Measurements from ENCODE around the gene TMEM182. TPM values are rescaled to one million over a fixed set of nuclear protein-coding genes. Genes with fewer than 3 reads are reported as not detected.

The TMEM182 gene
- total RNA-seq, 4 donors from 2014 or later: 0.66 to 1.2 (median 0.80) TPM

GRCh38 chr2:102792568-102793208 lies 30.9 kb downstream of the TMEM182 start:
- TF ChIP-seq POLR2A (IDR thresholded peaks at IDR 0.05) (no peak), EP300 (IDR thresholded peaks at IDR 0.05) (no peak), CTCF (IDR thresholded peaks at IDR 0.05) (no peak), POLR2AphosphoS5 (IDR thresholded peaks at IDR 0.05) (no peak)
- Histone ChIP-seq H3K4me1 (peaks cover 0 to 19% (median 0%) of the 10 kb centered on the region in 3 donors), H3K4me3 (no peak overlapping the region), H3K36me3 (no peaks in the 10 kb centered on the region), H3K9me3 (no peaks in the 10 kb centered on the region), H3K27ac (no peak overlapping the region), H3K27me3 (no peaks in the 10 kb centered on the region)
- 82 to 88% methylated on average over 4 to 8 of the region's 8 CpGs for WGBS, 2 donors (ENCODE audit: low coverage in 1 of 2)
- no peak for ATAC-seq

GRCh38 chr2:102795641-102796040 lies 33.8 kb downstream of the TMEM182 start:
- Histone ChIP-seq H3K27me3 (no peaks in the 10 kb centered on the region), H3K27ac (no peak overlapping the region), H3K4me1 (no peaks in the 10 kb centered on the region), H3K9me3 (no peaks in the 10 kb centered on the region), H3K36me3 (peaks cover 0 to 17% of the 10 kb centered on the region in 2 donors), H3K4me3 (no peak overlapping the region)
- no peak for ATAC-seq
- TF ChIP-seq EP300 (IDR thresholded peaks at IDR 0.05): no peak
- no peak for TF ChIP-seq POLR2AphosphoS5 (IDR thresholded peaks at IDR 0.05)
- no peak for TF ChIP-seq POLR2A (IDR thresholded peaks at IDR 0.05)
- WGBS, 2 donors (ENCODE audit: low coverage in 1 of 2): 74 to 93% methylated on average over 3 of the region's 4 CpGs

- no peaks in the 10 kb centered on the region for H3K27me3 ChIP-seq
- H3K27ac ChIP-seq: no peak overlapping the region
- 65 to 100% methylated on average over 1 to 2 of the region's 2 CpGs for WGBS, 2 donors (ENCODE audit: low coverage in 1 of 2)
- TF ChIP-seq POLR2AphosphoS5 (IDR thresholded peaks at IDR 0.05): no peak
- TF ChIP-seq POLR2A (IDR thresholded peaks at IDR 0.05): no peak
- no peak for TF ChIP-seq EP300 (IDR thresholded peaks at IDR 0.05)
- no peak for TF ChIP-seq CTCF (IDR thresholded peaks at IDR 0.05)
- H3K9me3 ChIP-seq: peaks cover 0 to 6% (median 0%) of the 10 kb centered on the region in 3 donors
- H3K36me3 ChIP-seq: peaks cover 0 to 17% of the 10 kb centered on the region in 2 donors
- no peaks in the 10 kb centered on the region for H3K4me1 ChIP-seq
- H3K4me3 ChIP-seq: no peak overlapping the region
- ATAC-seq: no peak
These were observed 34.5 kb downstream of the TMEM182 start for GRCh38 chr2:102796337-102796736.

GRCh38 chr2:102797486-102797885 lies 35.7 kb downstream of the TMEM182 start:
- no peak for ATAC-seq
- TF ChIP-seq EP300 (IDR thresholded peaks at IDR 0.05): no peak
- no peak for TF ChIP-seq POLR2AphosphoS5 (IDR thresholded peaks at IDR 0.05)
- H3K27me3 ChIP-seq: no peaks in the 10 kb centered on the region
- 80 to 82% methylated on average over 1 to 2 of the region's 2 CpGs for WGBS, 2 donors (ENCODE audit: low coverage in 1 of 2)
- H3K27ac ChIP-seq: no peak overlapping the region
- H3K4me1 ChIP-seq: no peaks in the 10 kb centered on the region
- peaks cover 0 to 17% (median 0%) of the 10 kb centered on the region in 3 donors for H3K9me3 ChIP-seq
- H3K36me3 ChIP-seq: peaks cover 0 to 17% of the 10 kb centered on the region in 2 donors
- H3K4me3 ChIP-seq: no peak overlapping the region

GRCh38 chr2:102798181-102798580 lies 36.4 kb downstream of the TMEM182 start:
- no peak for TF ChIP-seq CTCF (IDR thresholded peaks at IDR 0.05)
- TF ChIP-seq EP300 (IDR thresholded peaks at IDR 0.05): no peak
- TF ChIP-seq POLR2AphosphoS5 (IDR thresholded peaks at IDR 0.05): no peak
- no peak for TF ChIP-seq POLR2A (IDR thresholded peaks at IDR 0.05)
- no peak overlapping the region for H3K27ac ChIP-seq
- H3K4me1 ChIP-seq: no peaks in the 10 kb centered on the region
- H3K36me3 ChIP-seq: peaks cover 0 to 17% of the 10 kb centered on the region in 2 donors
- peaks cover 0 to 17% (median 0%) of the 10 kb centered on the region in 3 donors for H3K9me3 ChIP-seq
- no peak overlapping the region for H3K4me3 ChIP-seq
- no peak for ATAC-seq
- no peaks in the 10 kb centered on the region for H3K27me3 ChIP-seq
- 83 to 100% methylated on average over 2 of the region's 2 CpGs for WGBS, 2 donors (ENCODE audit: low coverage in 1 of 2)
